Dermis microvascular lymphatic vessel endothelial cell (primary cell): ENCODE results near the gene TRAF1. TPM values are rescaled to one million over a fixed set of nuclear protein-coding genes. Genes with fewer than 3 reads are reported as not detected.

Source experiments
- DNase-seq, 2 donors: peaks; one replicate each; pipeline versions ENCODE4 v3.0.0 to v3.0.0-alpha.2; 2010; ENCODE audit warnings: low read depth in 2 of 2
- total RNA-seq: library from RNA; depleted of rRNA; stranded (reverse); fragments of >200 nt; gene quantifications from 2 replicates; pipeline ENCODE4 v1.2.1, GENCODE V29; 2014

The TRAF1 gene
- total RNA-seq, 1 donor from 2014 or later: 1.2 TPM

GRCh38 chr9:120910643-120911042, 16.0 kb downstream of the TRAF1 start:
- no peak for DNase-seq

- peak; percentile 47 to 53 for DNase-seq
These were observed 16.7 kb downstream of the TRAF1 start for GRCh38 chr9:120909904-120910303.

- DNase-seq: no peak
These were observed 21.1 kb downstream of the TRAF1 start for GRCh38 chr9:120905315-120906164.

GRCh38 chr9:120904978-120905301, 21.7 kb downstream of the TRAF1 start:
- no peak for DNase-seq

- DNase-seq: no peak
These were observed 22.3 kb downstream of the TRAF1 start for GRCh38 chr9:120904061-120904977.

- no peak for DNase-seq
These were observed 23.7 kb downstream of the TRAF1 start for GRCh38 chr9:120902569-120903535.

GRCh38 chr9:120901755-120902568, 24.6 kb downstream of the TRAF1 start:
- no peak for DNase-seq

GRCh38 chr9:120900824-120901223, 25.8 kb downstream of the TRAF1 start:
- DNase-seq: no peak

- DNase-seq: no peak
These were observed 27.0 kb downstream of the TRAF1 start for GRCh38 chr9:120899490-120900068.

- no peak for DNase-seq
These were observed 28.2 kb downstream of the TRAF1 start for GRCh38 chr9:120898396-120898795.

GRCh38 chr9:120895951-120896350, 30.6 kb downstream of the TRAF1 start:
- DNase-seq: no peak

- peak in 1 of 2 donors; percentile 48 for DNase-seq
These were observed 32.1 kb downstream of the TRAF1 start for GRCh38 chr9:120894321-120895148.

GRCh38 chr9:120893611-120894307, 32.8 kb downstream of the TRAF1 start:
- no peak for DNase-seq

- peak; percentile 95 to 98 for DNase-seq
These were observed 33.6 kb downstream of the TRAF1 start for GRCh38 chr9:120892748-120893610.

GRCh38 chr9:120891884-120892747, 34.5 kb downstream of the TRAF1 start:
- no peak for DNase-seq

GRCh38 chr9:120891245-120891883, 35.2 kb downstream of the TRAF1 start:
- no peak for DNase-seq
